CD4-positive, alpha-beta T cell treated with Interleukin-15 for 1 hour (primary cell): ENCODE results near the gene SLAMF9.

Experiments
- DNase-seq: peaks from one replicate; pipeline ENCODE4 v3.0.0-alpha.2; 2020

Gene SLAMF9

DNA sequence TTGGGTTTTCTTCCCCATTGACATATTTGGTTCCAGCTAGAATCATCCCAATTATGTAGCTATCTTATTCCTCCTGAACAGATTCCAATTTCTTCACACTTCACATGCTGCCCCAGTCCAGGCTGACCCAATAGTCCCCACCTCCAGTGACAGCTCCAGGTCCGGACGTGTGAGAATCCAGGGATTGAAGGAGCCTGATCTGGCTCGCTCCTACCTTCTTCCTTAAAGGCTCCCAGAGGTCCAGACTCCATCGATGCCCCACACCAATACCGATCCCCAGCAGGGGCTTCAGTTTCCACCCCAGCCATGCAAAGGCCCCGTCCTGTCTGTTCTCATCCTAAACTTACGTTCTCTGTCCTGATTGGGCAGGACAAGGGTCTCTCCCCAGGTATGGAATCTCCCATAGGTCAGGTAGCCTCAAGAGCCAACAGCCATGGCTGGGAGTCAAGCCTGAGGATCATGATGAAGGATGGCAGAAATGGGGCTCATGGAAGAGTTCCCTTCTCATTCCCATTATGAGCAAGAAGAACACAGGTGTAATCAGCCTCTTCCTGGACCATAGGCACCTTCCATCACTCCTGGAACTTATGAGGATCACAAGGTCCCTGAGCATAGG lies 20.4 kb upstream of the SLAMF9 start:
- DNase-seq, result no peak

DNA sequence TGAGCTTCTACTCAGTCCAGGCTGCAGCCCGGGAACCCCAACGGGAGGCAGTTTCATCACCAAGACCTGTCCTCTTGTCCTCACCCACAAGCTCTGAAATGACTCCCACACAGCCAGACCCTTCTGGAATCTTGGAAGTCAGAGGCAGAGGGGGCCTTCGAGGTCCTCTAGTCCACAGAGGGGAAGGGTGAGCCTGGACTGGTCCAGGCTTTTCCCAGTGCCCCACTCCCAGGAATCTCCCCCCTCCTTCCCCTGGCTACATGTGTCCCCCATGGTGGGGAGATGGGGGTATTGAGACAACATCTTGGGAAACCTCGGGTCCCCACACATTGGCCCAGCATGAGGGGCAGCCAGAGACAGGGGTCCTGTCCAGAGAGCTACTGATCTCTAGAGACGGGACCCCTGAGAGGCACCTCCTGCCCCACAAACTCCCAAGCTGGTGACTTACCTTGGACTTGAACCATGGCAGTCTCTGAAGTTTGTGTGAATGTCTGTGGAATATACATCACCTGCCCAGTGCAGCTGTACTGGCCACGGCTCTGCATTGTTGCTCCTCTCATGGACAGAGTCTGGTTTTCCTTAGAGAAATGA lies 19.4 kb upstream of the SLAMF9 start:
- no peak for DNase-seq

DNA sequence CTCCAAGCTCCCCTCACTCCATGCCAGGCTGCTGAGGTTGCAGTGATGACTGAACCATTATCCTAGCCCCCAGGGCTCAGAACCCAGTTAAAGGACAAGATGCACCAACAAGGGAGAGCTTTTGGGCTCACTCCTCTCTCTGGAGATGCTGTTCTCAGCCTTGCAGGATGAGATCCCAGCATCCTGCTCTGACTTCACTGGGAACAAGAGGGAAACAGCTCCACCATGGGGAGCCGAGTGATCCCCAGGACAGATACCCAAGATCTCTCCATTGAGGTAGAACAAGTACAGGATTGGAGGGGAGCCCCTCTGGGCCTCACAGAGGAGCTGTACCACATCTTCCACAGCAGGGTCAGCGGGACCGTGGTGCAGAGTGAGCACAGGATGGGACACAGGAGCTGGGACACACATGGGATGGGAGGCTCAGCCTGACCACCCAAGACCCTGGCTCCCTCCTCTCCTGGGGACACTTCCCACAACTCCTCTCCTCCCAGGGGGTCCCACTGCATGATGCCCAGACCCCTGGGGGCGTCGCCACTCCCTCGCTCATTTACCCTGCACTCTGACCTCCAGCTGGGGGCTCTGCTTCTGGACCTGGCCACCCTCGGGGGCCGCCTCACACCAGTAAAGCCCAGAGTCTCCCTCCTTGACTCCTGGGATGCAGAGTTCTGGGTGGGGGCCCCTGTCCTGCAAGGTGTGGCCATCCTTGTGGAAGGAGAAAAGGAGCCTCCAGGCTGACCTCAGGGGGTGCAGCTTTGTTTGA lies 18.6 kb upstream of the SLAMF9 start:
- DNase-seq, result no peak

DNA sequence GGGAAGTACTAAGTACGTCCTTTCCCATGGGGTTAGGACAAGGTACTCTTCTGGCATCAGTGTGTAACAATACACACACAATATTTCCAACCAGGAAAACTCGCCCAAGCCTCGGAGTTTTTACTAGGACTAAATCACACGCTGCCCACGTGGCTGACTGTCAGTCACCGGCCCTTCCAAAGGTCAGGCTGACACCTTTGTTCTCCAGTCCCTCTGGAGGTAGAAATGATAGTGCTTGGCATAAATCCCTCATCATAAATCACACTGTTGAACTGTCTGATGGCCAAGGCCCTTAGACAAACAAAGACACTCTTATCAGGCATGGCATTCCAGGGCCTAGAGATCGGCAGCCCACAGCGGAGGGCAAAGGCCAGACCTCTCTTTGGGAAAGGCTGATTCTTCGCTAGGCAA lies 16.9 kb upstream of the SLAMF9 start:
- DNase-seq, result no peak

DNA sequence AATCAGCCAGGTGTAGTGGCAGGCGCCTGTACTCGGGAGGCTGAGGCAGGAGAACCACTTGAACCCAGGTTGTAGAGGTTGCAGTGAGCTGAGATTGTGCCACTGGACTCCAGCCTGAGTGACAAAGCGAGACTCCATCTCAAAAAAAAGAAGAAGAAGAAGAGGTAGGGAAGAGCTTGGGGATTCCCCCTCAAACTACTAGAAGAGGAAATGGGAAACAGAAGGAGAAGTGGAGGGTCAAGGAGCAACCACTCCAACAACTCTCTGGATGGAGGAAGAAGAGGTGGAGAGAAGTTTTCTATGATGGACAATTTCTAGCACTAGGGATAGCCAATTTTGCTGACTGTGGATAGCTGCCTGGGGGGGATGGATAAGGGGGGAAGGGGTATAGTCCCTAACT lies 14.9 kb upstream of the SLAMF9 start:
- no peak for DNase-seq

DNA sequence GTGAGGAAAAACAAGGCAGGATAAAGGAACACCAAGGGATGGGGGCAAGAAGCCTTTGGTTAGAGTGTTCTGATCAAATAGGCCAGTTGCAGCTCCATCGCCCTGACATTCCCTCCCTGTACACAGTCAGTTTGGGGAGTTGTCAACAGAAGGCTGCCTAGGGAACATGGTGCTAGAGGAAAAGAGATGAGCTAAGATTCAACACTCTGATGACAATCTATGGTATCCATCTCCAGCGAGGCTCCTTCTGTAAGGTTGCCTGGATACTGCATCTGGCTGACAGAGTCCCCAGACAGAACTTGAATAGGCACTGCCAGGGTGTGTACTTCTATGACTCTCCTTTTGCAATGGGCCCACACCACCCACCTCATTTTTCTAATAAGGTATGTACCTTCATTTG lies 11.2 kb upstream of the SLAMF9 start:
- DNase-seq, result no peak

DNA sequence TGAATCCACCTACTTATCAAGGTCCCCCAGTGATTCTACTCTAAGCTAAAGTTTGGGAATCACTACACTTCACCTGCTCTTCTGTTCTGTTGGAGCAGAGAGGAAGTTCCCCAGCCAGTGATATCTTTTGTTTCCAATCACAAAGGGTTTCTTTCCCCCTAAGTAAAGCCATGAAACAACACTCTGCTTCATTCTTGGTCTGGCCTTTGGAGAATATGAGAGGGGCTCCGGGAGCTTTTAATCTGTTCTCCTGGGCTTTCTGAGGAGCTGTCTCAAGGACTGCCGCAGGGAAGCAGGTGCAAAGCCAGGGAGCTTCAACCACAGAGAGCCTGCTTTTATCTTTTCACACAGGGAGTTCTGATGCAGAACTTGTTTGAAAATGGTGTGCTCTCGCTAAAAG lies 10.1 kb upstream of the SLAMF9 start:
- no peak for DNase-seq

DNA sequence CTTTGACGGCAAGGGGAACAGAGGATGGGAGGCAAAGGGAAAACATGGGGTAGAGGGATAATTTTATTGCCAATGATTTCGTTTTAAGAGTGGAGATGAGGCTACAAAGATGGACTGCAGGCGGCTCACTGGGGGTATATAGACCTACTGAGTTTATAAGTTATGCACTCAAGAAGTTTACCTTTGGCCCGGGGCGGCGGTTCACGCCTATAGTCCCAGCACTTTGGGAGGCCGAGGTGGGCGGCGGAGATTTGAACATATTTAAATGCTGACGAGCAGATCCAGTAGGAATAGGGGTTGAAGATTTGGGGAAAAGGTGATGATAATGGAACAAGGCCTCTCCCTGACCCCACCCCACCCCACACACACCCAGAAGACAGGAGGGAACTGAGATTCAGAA lies 8.1 kb upstream of the SLAMF9 start:
- DNase-seq, result no peak

DNA sequence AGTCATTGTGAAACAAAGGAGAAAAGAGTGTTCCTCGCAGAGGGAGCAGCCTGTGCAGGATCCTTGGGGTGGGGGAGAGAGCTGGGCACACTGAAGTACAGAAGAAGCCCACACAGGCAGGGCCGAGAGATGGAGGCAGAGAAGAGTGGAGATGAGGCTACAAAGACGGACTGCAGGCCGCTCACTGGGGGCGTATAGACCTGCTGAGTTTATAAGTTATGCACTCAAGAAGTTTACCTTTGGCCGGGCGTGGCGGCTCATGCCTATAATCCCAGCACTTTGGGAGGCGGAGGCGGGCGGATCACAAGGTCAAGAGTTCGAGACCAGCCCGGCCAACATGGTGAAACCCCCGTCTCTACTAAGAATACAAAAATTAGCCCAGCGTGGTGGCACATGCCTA lies 7.6 kb upstream of the SLAMF9 start:
- no peak for DNase-seq

DNA sequence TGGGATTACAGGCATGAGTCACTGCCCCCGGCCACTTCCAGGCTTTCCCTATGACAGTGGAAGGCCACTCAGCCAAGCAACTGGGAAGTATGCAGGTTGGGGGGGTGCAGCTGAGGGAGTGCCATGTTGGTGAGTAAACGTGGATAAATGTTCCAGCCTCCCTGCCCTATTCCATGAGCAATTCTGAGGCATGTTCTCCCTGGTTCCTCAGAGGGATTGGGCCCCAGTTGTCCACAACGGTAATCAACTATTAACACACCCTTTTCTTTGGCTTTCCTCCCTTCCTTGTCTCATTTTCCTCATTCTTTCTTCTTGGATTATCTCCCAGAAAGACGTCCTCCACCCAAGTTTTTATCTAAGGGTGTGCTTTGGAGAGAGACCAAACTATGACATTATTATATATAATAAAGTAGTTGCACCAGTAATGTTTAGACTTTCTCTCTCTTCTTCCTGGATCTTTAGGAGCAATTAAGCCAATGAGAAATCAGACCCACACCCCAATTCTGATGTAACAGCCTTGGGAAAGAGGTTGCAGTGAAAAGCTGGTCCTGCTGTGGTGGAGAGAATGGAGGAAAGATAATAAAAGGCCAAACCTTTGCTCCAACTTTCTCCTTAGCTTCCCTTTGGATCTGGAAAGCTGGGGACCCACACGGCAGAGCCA lies 6.8 kb upstream of the SLAMF9 start:
- DNase-seq, result no peak

DNA sequence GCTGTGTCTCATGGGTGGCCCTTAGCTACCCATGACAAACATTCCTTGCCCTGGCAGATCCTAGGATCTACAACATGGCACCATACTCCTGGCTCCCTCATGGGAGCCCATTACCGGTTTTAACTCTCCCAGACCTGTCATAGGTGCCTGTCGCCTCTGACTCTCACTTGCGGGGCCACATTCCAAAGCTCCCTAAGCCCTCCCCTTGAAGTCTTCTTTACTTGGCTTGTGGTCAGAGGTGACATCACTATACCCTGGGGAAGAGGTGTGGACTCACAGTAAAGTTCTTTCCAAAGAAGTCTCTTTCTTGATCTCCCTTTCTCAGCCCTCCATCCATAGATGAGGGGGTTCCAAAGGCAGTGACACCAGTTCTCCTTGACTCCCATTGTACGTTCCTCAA lies 5.4 kb upstream of the SLAMF9 start:
- DNase-seq, result no peak

DNA sequence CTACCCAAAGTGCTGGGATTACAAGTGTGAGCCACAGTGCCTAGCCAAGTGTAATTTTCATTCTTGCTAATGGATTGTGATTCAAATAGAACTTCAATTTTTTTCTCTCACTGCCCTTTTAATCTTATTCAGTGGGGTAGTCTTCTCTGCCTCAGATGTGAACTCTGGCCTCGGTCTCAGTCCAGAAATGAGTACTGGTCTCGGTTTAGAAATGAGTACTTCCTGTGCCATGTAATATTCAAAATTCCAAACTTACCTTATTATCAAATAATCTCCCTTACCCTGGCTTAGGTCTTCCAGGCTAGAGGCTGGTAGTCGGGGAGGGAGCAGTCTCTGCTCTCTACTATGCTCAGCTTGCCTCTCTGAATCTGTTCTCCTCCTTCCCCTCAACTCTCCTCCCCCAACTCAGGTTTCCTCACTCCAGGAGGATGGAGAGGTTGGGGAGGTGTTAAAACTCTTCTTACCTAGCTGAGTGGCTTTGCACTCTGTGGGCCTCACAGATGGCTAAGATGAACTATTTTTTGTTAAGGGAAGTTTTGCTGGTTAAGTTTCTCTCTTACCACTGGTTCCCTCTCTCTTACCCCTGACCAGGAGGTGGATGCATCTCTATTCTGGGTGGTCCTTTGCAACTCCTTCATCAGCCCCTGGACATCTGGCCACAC lies 4.8 kb upstream of the SLAMF9 start:
- no peak for DNase-seq

DNA sequence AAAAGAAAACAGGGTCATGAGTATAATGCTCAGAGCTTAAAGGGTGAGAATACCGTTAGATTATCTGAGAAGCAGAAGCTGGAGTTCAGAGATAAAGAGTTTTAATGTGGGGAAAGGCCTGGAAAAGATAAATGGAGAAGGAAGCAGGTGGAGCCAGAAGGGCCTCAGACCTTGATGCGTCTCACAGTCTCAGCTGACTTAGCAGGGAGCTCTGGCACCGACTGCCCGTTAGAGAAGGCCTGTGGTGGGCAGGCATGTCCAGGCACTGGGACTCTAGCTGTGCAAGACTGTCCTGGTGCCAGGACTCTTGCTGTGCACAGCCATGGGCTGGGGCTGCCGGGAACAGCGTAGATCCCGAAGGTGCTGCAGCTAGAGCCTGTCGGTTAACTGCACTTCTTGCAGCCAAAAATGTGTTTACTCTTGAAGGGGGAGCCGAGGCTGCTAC lies 3.8 kb upstream of the SLAMF9 start:
- DNase-seq, result no peak

DNA sequence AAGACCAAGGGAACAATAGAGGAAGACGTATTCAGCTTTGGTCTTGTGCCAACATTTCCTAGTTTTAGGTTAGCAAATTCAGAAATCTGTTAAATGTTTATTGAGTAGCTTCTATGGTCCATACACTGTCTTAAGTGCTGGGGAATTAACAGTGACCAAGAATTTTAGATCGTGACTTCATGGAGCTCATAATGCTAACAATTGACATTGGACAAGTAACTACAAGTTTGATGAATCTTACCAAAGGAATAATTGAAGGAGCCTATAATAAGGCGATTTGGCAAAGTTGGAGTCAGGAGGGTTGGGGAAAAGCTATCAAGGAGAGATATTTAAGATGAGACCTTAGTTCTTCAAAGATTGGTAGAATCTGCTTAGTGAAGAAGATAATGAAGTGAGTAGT lies 1.4 kb upstream of the SLAMF9 start:
- no peak for DNase-seq

DNA sequence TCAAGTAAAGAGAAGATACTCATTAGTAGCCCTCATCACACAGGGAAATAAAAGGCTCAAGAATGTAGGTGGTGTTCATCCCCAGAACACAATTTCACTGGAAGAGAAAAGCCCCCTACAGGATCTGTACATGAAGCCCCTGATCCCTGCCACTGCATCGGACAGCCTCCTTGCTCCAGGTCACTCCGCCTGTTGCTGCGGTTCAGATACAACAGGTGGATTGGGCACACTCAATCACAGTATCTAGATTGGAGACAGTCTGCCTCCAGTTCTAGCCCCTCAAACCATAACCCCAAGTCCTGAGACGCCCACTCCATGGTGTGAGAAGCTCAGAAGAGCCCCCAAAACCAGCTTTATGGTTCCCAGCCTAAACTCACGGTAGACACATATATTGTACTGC lies 1.1 kb downstream of the SLAMF9 start:
- no peak for DNase-seq

DNA sequence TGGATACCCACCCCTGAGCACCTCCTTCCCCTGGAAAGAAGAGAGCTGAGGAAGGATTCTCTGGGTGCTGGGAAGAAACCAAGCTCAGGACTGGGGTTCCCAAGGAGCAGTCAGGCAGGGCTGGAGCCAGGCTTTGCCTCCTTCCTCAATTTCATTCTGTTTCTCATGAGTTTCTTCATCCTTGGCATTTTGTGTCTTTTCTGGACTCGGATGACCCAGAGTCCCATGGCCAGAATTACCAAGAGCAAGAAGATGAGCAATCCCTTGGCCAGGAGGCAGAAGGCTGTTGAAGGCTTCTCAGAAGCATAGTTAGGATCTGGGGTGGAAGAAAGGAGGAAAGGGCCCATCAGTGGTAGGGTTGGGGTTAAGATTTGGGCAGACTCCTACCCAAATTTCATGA lies 2.5 kb downstream of the SLAMF9 start:
- DNase-seq, result no peak

DNA sequence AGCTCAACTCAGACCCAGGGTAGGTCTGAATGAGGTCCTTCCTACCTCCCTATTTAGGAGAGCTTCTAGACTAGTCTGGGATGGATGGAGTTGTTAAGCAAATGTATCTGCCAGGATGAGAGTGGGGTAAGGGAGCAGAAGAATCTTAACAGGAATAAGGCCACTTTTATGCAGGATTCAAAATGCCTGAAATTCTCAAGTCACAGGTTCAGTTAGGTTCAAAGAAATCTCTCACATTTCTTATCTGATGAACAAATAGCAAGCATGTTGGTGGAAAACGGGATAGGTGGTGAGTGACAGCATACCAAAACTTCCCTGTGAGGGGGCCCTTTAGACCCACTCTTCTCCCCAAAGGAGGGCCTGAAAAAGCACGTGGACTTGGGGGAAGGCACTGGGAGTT lies 3.0 kb downstream of the SLAMF9 start:
- no peak for DNase-seq

DNA sequence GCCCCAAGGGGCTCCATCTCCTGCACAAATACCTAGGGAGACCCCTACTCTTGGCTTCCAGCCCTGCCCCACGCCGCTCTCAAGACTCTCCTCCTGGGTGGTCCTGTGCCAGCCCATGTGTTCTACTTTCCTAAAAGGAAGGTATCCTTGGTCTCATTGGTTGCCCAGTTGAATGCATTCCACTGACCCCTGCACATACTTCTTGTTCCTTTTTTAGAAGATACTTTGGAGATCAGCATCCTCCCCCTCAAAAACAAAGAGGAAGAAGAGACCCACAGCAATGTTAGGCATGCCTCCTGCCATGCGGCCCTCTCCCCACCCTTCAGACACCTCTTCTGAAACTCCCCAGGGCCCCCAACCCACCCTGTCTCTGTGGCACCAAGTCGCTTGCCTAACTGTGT lies 4.1 kb downstream of the SLAMF9 start:
- DNase-seq, result no peak

DNA sequence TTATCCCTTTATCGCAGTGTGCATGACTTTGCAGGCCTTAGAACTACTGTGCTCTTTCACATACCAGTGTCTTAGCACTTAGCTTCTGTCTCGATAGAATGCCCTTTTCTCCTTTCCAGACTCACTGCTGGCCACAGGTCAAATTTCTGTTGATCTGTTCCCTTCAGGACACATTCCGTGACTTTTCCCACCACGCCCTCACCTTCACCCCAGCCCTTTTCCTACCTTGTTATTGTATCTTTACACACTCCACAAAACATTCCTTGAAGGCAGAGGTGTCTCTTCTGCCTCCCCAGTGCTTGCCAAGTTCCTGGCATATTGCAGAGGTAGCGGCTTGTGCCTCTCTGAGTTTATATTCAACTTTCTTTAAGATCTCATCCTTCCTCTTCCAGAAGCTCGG lies 4.9 kb downstream of the SLAMF9 start:
- DNase-seq, result no peak

DNA sequence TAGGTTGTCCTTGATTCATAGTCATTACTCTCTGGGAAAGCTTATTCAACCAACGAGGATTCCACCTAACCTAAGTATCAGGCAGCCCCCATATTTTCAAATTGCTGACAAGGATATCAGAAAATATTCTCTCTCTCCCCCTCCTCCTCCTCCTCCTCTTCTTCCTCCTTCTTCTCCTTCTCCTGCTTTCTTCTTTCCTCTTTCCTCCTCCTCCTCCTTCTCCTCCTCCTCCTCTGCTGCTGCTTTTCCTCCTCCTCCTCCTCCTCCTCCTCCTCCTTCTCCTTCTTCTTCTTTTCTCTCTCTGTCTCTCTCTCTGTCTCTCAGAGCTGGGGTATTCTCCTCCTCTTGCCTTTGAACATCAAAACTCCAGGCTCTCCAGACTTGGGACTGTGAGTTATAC lies 6.1 kb downstream of the SLAMF9 start:
- DNase-seq, result no peak

DNA sequence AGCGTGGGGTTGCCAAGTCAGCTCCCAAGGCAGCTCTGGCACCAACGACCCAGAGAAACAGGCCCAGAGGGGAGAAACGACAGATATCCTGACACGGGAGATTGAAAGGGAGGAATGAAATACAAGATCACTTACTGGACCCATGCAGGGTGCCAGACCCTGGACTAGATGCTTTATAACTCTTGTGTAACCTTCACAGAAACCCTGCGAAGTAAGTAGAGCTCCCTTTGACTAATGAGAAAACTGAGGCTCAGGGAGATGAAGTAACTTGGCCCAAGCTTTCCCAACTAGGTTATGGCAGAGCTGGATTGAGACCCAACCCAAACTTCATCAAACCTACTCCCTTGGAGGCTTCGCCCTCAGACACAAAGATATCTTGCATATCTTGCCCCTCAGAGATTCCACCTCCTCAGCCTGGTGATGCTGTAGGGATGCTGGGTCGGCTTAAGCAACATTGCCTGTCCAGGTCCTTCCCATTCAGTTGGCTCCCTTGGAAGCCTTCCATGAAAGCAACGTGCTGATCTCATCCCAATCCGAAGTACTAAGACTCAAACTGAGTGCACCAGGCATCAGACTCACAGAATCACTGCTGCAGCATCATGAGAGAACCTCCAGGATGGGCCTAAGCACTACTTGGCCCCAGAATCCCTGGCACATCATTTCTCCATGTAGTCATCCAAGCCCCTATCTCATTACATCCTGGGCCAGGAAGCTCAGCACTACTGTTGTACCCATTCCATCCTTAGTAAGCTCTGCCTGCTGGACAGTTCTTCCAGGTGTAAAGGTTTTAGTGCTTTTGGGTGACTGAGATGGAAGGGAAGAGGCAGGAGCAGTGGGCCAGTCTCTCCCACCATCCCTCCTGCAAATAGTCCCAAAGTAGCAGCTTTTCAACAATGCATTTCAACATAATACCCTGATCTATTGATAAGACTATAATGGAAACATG lies 7.5 kb downstream of the SLAMF9 start:
- DNase-seq, result no peak
